ENCODE data around the gene QKI.
"Not testable (repeated sequence)": the region's sequence is repeated elsewhere in the genome, so short reads cannot be mapped to it uniquely, and the experiment has no call there.

Gene QKI

DNA sequence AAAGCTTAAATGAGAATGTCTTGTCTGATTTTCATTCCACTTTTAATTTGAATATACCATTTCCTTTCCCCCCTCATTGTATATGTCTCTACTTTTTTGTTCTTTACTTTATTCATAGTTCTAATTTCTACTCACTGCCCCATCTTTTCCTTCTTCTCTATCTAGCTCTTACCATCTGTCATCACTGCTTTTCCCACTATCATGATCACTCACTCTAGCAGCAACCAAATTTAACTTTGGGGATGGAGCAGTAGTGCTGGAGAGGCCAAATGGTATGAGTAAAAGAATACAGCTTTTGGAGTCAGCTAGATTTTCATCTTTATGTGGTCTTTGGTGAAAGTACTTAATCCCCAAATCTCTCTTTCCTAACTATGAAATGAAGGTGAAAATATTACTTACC lies 25.5 kb downstream of the QKI start:
- no peak for DNase-seq (ENCODE audit: low spot score)

- DNase-seq (ENCODE audit: low spot score), result no peak
Measured at GRCh38 chr6:163442336-163442735, 27.8 kb downstream of the QKI start.

DNA sequence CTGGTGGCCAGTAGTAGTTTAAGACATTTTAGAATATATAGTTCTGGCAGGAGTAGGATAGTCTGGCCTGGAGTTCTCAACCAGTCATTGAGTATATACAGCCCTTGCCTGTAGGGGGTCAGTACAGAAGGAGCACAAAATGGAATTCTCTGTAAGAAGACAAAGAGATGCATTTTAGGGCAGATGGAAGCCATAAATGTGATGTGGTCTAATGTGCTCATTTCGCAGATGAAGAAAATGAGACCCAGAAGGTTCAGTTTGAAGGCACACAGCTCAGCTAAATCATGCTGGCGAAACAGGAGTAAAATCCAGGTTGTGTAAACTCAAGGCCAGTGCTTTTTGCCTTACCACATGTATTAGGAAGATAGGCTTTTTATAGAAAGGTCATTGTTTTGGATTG lies 29.6 kb downstream of the QKI start:
- no peak for DNase-seq (ENCODE audit: low spot score)

DNA sequence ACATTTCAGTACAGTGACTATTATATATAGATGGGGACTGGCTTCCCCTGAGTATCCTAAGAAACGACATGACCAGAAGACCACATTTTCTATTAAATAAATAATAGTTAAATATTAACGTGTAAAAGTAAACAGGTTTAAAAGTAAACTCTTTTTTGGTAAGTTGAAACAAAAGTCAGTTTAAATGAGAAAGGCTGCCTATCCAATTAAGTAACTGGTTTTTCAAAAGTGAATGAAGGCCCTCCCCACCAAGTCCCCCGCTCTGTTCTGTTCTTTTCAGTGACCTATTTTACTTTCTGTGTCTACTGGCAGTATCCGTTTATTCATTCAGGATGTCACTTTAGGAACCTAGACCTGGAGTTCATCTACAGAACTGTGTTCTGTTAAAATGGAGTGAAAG lies 32.0 kb downstream of the QKI start:
- no peak for DNase-seq (ENCODE audit: low spot score)

GRCh38 chr6:163449076-163449475 lies 34.6 kb downstream of the QKI start:
- no peak for DNase-seq (ENCODE audit: low spot score)

DNA sequence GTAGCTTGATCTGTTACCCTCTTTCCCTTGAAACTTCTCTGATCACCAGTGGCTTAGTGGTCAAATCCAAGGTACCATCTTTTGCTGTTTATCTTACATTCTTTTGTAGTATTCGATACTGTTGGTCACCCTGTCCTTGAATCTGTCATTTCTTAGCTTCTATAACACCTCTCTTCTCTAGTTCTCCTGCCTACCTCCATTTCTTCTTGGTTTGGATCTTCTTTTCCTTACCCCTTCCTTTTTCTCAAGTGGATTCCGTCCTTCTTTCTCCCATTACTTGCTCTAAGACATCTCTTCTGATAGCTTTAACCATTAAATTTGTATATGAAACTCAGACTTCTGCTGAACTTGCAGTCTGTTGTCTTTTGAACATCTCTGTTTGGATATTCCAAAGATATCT lies 39.9 kb downstream of the QKI start:
- no peak for DNase-seq (ENCODE audit: low spot score)

GRCh38 chr6:163455552-163455951 lies 41.0 kb downstream of the QKI start:
- DNase-seq (ENCODE audit: low spot score), result no peak

GRCh38 chr6:163457637-163458561 lies 43.4 kb downstream of the QKI start:
- DNase-seq (ENCODE audit: low spot score), result no peak

GRCh38 chr6:163459007-163459406 lies 44.5 kb downstream of the QKI start:
- DNase-seq (ENCODE audit: low spot score), result no peak

DNA sequence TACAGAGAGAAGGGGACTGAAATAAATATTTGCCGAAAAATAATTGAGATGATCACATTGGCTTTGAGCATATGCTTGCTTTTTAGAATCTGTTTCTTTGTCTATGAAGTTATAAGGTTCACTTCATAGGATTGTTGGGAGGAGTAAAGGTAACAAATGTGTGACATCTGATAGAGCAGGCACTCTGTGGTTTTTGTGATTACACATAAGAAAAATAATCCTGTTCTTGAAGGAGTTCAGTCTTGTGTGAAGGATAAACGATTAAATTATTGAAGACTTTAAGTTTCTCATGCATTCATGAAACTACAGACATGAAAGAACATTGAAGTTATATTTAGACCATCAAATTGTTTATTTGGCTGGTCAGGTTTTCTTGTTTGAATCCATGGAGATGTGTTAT lies 45.0 kb downstream of the QKI start:
- no peak for DNase-seq (ENCODE audit: low spot score)

DNA sequence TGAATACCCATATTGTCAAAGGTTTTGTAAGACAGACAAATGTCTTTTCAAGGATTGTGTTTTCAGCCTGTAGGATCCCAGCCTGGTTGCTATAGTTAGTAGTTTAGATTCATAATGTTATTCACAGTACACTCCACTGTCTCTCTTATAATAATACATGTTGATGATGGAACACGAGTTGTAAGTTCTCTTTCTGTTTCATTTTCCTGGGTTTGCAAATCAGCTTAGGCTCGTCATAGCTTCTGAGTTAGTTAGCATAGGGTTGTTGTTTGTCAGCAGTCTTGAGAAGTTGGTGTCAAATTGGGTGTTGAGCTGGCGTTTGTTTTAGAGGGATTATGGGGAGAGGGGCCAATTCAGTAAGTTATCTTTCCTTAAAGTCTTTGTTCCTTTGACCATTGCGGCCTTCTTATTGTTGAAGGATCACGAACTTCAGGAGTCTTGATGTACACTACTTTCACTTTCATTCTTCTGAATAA lies 45.8 kb downstream of the QKI start:
- no peak for DNase-seq (ENCODE audit: low spot score)

DNA sequence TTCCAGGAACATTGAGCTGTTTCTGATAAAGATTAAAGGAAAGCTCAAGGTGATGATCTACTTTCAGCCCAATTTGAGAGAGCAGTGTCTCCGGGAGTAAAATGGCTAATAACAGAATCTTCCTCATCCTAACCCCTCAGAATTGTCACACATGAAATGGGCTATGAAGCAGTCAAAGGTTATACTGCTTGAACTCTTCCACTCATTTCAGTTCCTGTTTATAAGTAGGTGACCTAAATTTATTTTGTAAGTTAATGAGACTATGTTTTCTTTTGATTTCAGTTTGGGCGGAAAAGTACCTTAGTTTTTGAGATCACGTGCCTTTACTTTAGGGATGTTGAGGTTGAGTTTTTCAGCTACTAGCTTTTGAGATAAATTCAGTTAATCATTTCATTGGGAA lies 47.2 kb downstream of the QKI start:
- no peak for DNase-seq (ENCODE audit: low spot score)

DNA sequence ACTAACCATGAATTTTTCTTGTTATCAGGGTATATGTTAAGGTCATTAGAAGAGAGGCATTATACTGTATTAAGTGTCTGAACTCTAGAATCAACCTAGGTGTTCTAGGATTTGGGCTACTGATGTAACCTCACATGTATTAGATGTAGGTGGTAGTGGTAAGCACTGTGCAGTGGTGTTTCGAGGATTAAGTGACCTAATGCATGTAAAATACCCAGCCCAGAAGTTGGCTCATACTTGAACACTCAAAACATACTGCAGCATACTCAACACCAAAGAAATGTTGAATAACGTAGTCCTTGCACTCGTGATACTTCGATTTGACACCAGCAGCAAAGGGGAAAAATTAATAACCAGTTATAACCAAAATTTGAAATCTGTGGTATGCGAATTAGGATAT lies 48.7 kb downstream of the QKI start:
- DNase-seq (ENCODE audit: low spot score), result no peak

GRCh38 chr6:163463795-163464194 lies 49.3 kb downstream of the QKI start:
- DNase-seq (ENCODE audit: low spot score), result no peak

GRCh38 chr6:163466839-163467390 lies 52.4 kb downstream of the QKI start:
- no peak for DNase-seq (ENCODE audit: low spot score)

DNA sequence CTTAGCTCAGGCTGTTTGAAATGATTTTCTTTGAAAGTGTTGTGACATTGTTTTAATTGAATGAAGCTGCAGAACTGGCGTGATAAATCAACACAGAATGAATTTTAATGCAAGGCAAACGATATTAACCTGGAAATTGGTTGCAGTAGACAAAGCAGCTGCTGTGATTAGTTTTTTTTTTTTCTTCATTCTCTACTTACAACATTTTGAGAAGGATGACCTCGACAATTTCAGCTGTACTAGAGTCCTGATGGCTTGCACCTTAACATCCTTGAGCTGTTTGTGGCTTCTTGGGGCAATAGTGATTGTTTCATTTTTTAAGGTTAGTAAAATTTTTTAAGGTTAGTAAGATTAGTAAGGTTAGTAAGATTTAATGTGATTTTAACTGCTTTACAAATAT lies 54.2 kb downstream of the QKI start:
- DNase-seq (ENCODE audit: low spot score), result no peak

DNA sequence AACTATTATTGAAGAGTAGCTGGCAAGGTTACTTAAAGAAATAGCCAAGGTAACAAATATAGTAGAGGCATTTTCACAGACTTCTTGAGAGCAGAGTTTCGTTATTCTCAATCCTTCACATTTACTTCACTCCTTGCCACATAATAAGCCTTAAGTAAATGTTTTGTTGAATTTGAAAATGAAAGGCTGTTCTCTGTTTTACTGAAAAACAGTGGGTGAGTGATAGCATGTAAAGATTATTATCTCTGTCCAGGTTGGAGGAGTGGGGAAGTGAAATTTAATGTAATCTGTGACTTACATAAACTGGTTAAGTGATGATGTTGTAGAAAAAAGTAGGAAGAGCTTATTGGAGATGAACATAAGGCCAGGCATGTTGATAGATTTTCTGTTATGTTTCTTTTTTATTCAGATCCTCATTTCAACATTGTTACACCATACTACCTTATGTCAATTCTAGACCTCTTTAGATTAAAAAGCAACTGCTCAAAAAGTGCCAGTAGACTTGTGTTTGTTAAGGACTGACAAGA lies 55.0 kb downstream of the QKI start:
- DNase-seq (ENCODE audit: low spot score), result no peak

- DNase-seq (ENCODE audit: low spot score), result no peak
Measured at GRCh38 chr6:163470611-163471010, 56.1 kb downstream of the QKI start.

GRCh38 chr6:163474581-163474980 lies 60.1 kb downstream of the QKI start:
- no peak for DNase-seq (ENCODE audit: low spot score)

DNA sequence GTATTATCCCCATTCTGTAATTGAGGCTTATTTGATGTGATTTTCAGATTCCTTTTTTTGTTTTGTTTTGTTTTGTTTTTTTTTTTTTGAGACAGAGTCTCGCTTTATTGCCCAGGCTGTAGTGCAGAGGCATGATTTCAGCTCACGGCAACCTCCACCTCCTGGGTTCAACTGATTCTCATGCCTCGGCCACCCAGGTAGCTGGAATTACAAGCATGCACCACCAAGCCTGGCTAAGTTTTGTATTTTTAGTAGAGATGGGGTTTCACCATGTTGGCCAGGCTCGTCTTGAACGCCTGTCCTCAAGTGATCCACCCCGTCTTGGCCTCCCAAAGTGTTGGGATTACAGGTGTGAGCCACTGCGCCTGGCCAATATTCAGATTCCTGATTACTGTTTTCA lies 62.4 kb downstream of the QKI start:
- not testable (repeated sequence) for DNase-seq (ENCODE audit: low spot score)

DNA sequence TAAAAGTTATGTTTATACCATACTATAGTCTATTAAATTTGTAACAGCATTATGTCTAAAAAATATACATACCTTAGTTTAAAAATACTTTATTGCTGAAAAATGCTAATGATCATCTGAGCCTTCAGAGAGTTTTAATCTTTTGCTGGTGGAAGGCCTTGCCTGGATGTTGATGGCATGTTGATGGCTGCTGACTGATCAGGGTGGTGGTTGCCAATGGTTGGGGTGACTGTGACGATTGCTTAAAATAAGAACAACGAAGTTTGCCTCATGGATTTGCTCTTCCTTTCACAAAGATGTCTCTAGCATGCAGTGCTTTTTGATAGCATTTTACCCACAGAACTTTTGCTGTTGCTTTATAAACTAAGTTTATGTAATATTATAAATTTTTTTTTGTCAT lies 68.6 kb downstream of the QKI start:
- DNase-seq (ENCODE audit: low spot score), result no peak

- DNase-seq (ENCODE audit: low spot score), result no peak
Measured at GRCh38 chr6:163485388-163485851, 70.9 kb downstream of the QKI start.

DNA sequence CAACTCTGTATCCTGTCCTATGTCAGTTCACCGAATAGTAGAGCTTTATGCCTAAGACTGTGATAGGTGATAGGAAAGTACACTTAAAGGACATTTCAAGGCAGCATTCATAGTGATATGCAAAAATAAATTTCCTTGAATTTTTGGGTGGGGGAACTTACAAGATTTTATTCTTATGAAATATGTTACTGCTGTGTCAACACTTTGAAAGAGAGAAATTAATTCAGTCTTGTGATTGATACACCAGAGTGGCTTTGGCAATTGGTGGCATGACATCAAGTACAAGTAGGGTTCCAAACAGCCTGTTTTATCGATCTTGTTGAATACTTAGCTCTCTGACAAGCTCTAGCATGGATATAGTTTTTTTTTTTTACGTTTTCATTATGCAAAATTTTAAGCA lies 72.3 kb downstream of the QKI start:
- no peak for DNase-seq (ENCODE audit: low spot score)
